BLaER1 treated with 17β-estradiol and CSF1 and Interleukin-3, amounts not matched to agents 10 nM and 100 nM (cell line): ENCODE results near the gene MYO18A.
A peak's percentile ranks its signal among the peaks of the same experiment; 100 is the strongest.

ENCODE experiments used
- H3K27ac ChIP-seq, 11 experiments: shearing (Covaris generic); formaldehyde crosslinking; 2 replicates each; pipeline ENCODE4 v1.8.1; 2022
- H3K27me3 ChIP-seq, 11 experiments: shearing (Covaris generic); formaldehyde crosslinking; 2 replicates each; pipeline ENCODE4 v1.8.1; 2022
- H3K36me3 ChIP-seq, 11 experiments: shearing (Covaris generic); formaldehyde crosslinking; 2 replicates each; pipeline ENCODE4 v1.8.1; 2022
- H3K4me1 ChIP-seq, 10 experiments: shearing (Covaris generic); formaldehyde crosslinking; 2 replicates each; pipeline ENCODE4 v1.8.1; 2022
- H3K4me2 ChIP-seq, 11 experiments: shearing (Covaris generic); formaldehyde crosslinking; 2 replicates each; pipeline ENCODE4 v1.8.1; 2022
- H3K4me3 ChIP-seq, 10 experiments: shearing (Covaris generic); formaldehyde crosslinking; 2 replicates each; pipeline ENCODE4 v1.8.1; 2022
- H3K9ac ChIP-seq, 11 experiments: shearing (Covaris generic); formaldehyde crosslinking; 2 replicates each; pipeline ENCODE4 v1.8.1; 2022
- H3K9me3 ChIP-seq, 11 experiments: shearing (Covaris generic); formaldehyde crosslinking; replicated peaks in 1 of 11; 2 replicates each; pipeline ENCODE4 v1.8.1; 2022
- H4K20me1 ChIP-seq, 11 experiments: shearing (Covaris generic); formaldehyde crosslinking; 2 replicates each; pipeline ENCODE4 v1.8.1; 2022
- Cebpa-rat ChIP-seq, 11 experiments: shearing (Covaris generic); IDR thresholded peaks; 2 replicates each; pipeline ENCODE4 v1.8.1; 2022

The MYO18A gene

DNA sequence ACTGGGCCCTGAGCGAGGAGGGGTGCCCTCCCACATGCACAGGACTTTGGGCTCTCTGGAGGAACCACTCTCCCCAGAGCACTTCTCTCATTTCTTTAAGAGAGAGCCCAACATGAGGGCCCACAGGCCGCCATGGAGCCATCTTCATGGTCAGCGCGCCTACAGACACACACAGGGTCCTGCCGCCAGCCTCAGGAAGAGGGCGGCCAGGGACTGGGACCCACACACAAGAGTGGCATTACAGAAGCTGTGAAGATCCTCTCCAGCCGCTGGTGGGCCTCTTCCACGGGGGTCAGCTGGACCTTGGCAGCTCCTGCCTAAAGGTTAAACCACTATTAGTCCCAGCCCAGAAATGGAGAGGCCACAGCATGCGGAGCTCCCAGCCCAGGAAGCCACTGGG is 54.5 kb downstream of the MYO18A start:
- no peaks in the 10 kb centered on the region for H3K9me3 ChIP-seq
- peaks cover 25 to 91% (median 75%) of the 10 kb centered on the region in 11 experiments for H3K36me3 ChIP-seq
- H3K27me3 ChIP-seq = no peaks in the 10 kb centered on the region
- peak overlapping the region; percentile 11 to 93 (median 52); a peak in 21 of 22 replicates for H3K27ac ChIP-seq
- peak overlapping the region; percentile 29 to 99 (median 79) for H3K4me2 ChIP-seq
- TF ChIP-seq Cebpa-rat (IDR thresholded peaks at IDR 0.05) = no peak
- H3K4me3 ChIP-seq = no peak overlapping the region
- peaks cover 26 to 100% (median 75%) of the 10 kb centered on the region in 11 experiments; a peak in 19 of 22 replicates for H4K20me1 ChIP-seq
- H3K4me1 ChIP-seq = peaks cover 68 to 100% (median 99%) of the 10 kb centered on the region in 10 experiments
- H3K9ac ChIP-seq = peak overlapping the region; percentile 36 to 67 (median 52); a peak in 20 of 22 replicates

DNA sequence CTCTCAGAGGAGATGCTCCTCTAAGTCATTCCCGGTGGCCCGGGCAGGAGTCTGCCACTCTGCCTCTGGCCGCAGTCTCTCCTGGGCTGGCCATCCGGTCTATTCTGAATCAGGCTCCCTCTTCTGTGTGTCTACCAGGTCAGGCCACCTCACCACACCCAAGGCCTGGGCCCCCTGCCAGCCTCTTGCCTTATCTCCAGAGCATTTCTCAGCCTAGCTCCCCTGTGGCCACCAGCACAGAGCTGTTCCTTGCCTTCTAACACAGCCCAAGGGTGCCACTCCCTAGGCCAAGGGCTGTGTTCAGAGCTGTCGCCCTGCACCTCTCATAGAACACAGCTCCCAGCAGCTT is 55.3 kb downstream of the MYO18A start:
- Histone ChIP-seq H3K27me3 (no peaks in the 10 kb centered on the region), H3K9ac (peak overlapping the region; percentile 36 to 63 (median 52); a peak in 19 of 22 replicates), H4K20me1 (peaks cover 23 to 100% (median 68%) of the 10 kb centered on the region in 11 experiments; a peak in 19 of 22 replicates), H3K4me3 (no peak overlapping the region), H3K36me3 (peaks cover 33 to 91% (median 75%) of the 10 kb centered on the region in 11 experiments), H3K4me1 (peaks cover 68 to 100% (median 99%) of the 10 kb centered on the region in 10 experiments), H3K27ac (peak overlapping the region; percentile 11 to 93 (median 52); a peak in 20 of 22 replicates), H3K4me2 (peak overlapping the region; percentile 29 to 99 (median 79)), H3K9me3 (no peaks in the 10 kb centered on the region)
- TF ChIP-seq Cebpa-rat (IDR thresholded peaks at IDR 0.05) = no peak

DNA sequence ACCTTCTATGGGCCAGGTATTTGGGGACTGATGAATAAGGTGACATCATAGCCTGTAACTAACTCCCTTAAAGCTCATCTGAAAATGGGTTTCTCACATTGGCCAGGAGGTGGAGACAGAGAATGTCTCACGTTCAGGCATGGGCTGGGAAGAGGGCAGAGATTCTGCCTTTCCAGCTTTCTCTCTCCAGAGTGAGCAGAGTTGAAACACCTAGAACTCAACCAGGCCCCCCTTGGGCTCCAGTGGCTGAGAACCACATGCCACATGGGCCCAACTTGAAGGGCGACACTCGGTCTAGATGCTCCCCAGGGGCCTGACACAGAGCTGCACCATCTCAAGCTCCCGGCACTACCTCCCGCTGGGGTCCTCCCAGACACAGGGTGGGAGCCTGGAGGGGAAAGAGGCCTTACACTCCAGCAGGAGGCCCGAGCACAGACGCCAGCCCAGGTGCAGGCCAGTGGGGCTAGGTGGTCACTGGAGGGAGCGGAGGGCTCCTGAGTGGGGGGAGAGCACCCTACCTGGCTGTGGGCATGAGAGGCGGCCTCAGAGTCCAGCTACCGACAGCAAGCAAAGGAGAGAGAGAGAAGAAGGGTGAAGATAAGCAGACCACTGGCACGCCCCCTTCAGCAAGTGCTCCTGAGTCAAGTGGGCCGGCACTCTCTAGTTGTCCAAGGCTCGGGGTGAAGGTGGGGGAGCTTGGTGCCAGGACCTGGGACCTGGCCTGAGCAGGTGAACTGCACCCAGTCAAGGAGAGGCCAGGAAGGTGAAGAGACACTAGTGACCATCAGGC is 55.9 kb downstream of the MYO18A start:
- H3K4me2 ChIP-seq = peak overlapping the region; percentile 29 to 99 (median 79)
- no peaks in the 10 kb centered on the region for H3K27me3 ChIP-seq
- peak overlapping the region in 1 of 10 experiments; percentile 10; a peak in 2 of 20 replicates for H3K4me3 ChIP-seq
- peaks cover 63 to 100% (median 99%) of the 10 kb centered on the region in 10 experiments for H3K4me1 ChIP-seq
- TF ChIP-seq Cebpa-rat (IDR thresholded peaks at IDR 0.05) = no peak
- H3K9me3 ChIP-seq = no peaks in the 10 kb centered on the region
- H3K9ac ChIP-seq = peak overlapping the region; percentile 36 to 63 (median 52); a peak in 19 of 22 replicates
- peaks cover 38 to 91% (median 75%) of the 10 kb centered on the region in 11 experiments for H3K36me3 ChIP-seq
- peaks cover 23 to 100% (median 62%) of the 10 kb centered on the region in 11 experiments; a peak in 19 of 22 replicates for H4K20me1 ChIP-seq
- peak overlapping the region in 10 of 11 experiments; percentile 36 to 93 (median 54); a peak in 19 of 22 replicates for H3K27ac ChIP-seq

DNA sequence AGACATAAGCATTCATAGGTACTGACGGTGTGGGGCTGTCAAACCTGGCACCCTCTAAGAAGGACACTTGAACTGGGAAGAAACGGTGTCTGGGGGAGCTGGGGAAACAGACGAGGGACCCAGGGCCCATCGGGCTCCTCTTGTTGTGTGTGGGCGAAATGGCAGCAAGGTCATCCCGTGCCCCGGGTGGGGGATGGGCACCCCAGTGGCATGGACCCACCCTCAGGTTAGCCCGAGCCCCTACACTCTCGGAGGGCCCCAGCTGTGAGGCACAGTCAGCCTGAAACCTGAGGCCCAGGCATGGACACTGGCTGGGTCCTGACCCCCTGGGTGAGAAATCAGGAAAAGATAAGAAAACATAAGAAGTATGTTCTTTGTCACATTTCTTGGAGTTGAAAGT is 57.1 kb downstream of the MYO18A start:
- no peak for TF ChIP-seq Cebpa-rat (IDR thresholded peaks at IDR 0.05)

DNA sequence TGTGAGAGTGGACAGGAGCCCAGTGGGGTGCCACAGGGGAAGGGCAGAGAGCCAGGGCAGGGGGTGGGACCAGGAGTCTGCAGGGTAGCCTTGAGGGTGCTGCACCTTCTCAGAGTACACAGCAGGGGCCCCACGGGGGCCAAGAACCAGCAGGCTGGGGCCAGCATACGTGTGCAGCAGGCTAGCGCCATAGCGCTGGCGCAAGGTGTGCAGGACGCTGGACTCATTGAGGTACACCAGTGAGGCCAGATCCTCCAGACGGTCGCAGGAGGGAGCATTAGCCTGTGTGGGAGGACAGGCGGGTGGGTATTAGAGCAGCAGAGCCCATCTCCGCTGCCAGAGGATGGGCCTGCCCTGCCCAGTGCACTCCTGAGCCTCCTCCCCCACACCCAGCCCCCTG is 58.8 kb downstream of the MYO18A start:
- H3K4me2 ChIP-seq = peak overlapping the region in 8 of 11 experiments; percentile 92 to 99 (median 94); a peak in 14 of 22 replicates
- peak overlapping the region in 7 of 11 experiments; percentile 40 to 96 (median 96); a peak in 10 of 22 replicates for H3K27ac ChIP-seq
- TF ChIP-seq Cebpa-rat (IDR thresholded peaks at IDR 0.05) = no peak
- peak overlapping the region in 10 of 11 experiments; percentile 41 to 82 (median 57); a peak in 15 of 22 replicates for H3K9ac ChIP-seq
- H3K36me3 ChIP-seq = peaks cover 50 to 81% (median 66%) of the 10 kb centered on the region in 11 experiments
- H4K20me1 ChIP-seq = peaks cover 19 to 98% (median 42%) of the 10 kb centered on the region in 11 experiments; a peak in 18 of 22 replicates
- no peaks in the 10 kb centered on the region for H3K9me3 ChIP-seq
- no peak overlapping the region for H3K4me3 ChIP-seq
- H3K4me1 ChIP-seq = peaks cover 58 to 100% (median 99%) of the 10 kb centered on the region in 10 experiments
- H3K27me3 ChIP-seq = no peaks in the 10 kb centered on the region

More for the DNA sequence above, 57.1 kb downstream of the MYO18A start:
- H3K27ac ChIP-seq = peak overlapping the region in 9 of 11 experiments; percentile 18 to 96 (median 55); a peak in 18 of 22 replicates
- peaks cover 58 to 100% (median 99%) of the 10 kb centered on the region in 10 experiments for H3K4me1 ChIP-seq
- peaks cover 22 to 99% (median 50%) of the 10 kb centered on the region in 11 experiments; a peak in 18 of 22 replicates for H4K20me1 ChIP-seq
- no peak overlapping the region for H3K4me3 ChIP-seq
- H3K4me2 ChIP-seq = peak overlapping the region in 8 of 11 experiments; percentile 44 to 95 (median 92); a peak in 12 of 22 replicates
- H3K9ac ChIP-seq = peak overlapping the region; percentile 41 to 82 (median 55); a peak in 18 of 22 replicates
- no peaks in the 10 kb centered on the region for H3K27me3 ChIP-seq
- H3K9me3 ChIP-seq = no peaks in the 10 kb centered on the region
- peaks cover 51 to 91% (median 75%) of the 10 kb centered on the region in 11 experiments for H3K36me3 ChIP-seq

DNA sequence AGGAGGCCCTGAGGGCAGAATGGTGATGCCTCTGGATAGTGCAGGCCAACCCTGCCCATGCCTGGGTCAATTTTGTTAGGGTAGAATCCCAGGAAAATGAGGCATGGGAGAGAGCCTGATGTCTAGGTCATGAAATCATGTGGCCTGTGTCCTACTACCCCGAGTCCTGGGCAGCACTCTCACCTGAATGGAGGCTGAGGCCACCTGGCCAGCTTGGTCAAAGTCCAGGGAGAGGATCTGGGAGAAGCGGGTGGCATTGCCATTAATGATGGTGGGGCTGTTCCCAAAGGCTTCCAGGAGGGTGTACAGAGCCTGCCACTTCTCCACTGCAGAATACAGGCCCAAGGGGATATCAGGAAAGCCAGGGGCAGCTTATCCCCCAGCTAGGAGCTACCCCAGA is 59.8 kb downstream of the MYO18A start:
- peak overlapping the region; percentile 22 to 99 (median 93); a peak in 20 of 22 replicates for H3K4me2 ChIP-seq
- no peaks in the 10 kb centered on the region for H3K27me3 ChIP-seq
- no peaks in the 10 kb centered on the region for H3K9me3 ChIP-seq
- peaks cover 50 to 79% (median 63%) of the 10 kb centered on the region in 11 experiments for H3K36me3 ChIP-seq
- no peak overlapping the region; a peak in 1 of 20 replicates for H3K4me3 ChIP-seq
- no peak for TF ChIP-seq Cebpa-rat (IDR thresholded peaks at IDR 0.05)
- peak overlapping the region; percentile 11 to 87 (median 55); a peak in 18 of 22 replicates for H3K9ac ChIP-seq
- peaks cover 58 to 100% (median 99%) of the 10 kb centered on the region in 10 experiments for H3K4me1 ChIP-seq
- peaks cover 19 to 98% (median 35%) of the 10 kb centered on the region in 11 experiments; a peak in 17 of 22 replicates for H4K20me1 ChIP-seq
- H3K27ac ChIP-seq = peak overlapping the region in 8 of 11 experiments; percentile 10 to 96 (median 94); a peak in 13 of 22 replicates

DNA sequence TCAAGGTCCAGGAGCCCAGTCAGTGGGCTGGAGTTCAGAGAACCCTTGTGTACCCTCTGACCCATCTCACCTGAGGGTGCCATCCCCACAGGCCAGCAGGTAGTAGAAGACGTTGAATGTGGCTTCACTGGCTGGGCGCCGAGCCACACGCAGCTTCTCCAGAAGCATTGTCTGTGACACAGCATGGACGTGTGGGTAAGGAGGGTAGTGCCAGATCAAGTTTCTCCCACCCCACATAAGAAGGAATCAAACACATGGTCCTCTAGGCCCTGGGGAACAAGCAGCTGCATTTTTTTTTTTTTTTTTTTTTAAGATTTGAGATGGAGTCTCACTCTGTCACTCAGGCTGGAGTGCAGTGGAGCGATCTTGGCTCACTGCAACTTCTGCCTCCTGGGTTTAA is 60.9 kb downstream of the MYO18A start:
- peak overlapping the region in 9 of 11 experiments; percentile 90 to 99 (median 94); a peak in 19 of 22 replicates for H3K4me2 ChIP-seq
- peak overlapping the region in 8 of 11 experiments; percentile 25 to 96 (median 94); a peak in 15 of 22 replicates for H3K27ac ChIP-seq
- TF ChIP-seq Cebpa-rat (IDR thresholded peaks at IDR 0.05) = peak in 1 of 11 experiments; percentile 39; a peak in 1 of 22 replicates
- peaks cover 50 to 80% (median 73%) of the 10 kb centered on the region in 11 experiments for H3K36me3 ChIP-seq
- H3K4me1 ChIP-seq = peaks cover 58 to 100% (median 99%) of the 10 kb centered on the region in 10 experiments
- H4K20me1 ChIP-seq = peaks cover 14 to 91% (median 24%) of the 10 kb centered on the region in 11 experiments; a peak in 15 of 22 replicates
- H3K4me3 ChIP-seq = no peak overlapping the region
- H3K9ac ChIP-seq = peak overlapping the region in 9 of 11 experiments; percentile 45 to 87 (median 79); a peak in 12 of 22 replicates
- H3K9me3 ChIP-seq = no peaks in the 10 kb centered on the region
- no peaks in the 10 kb centered on the region for H3K27me3 ChIP-seq
